Hepatocyte (in vitro differentiated cells): ENCODE results near the gene FAM32A.

ENCODE experiments used
- EZH2 ChIP-seq: fragments of 200-600 bp; sonication (generic); IDR thresholded peaks from 2 replicates; pipeline ENCODE4 v1.6.1; 2016; ENCODE audit warnings: antibody characterized with exemption, mild to moderate bottlenecking, borderline replicate concordance
- EZH2phosphoT487 ChIP-seq: fragments of 200-600 bp; sonication (generic); IDR thresholded peaks from one replicate; pipeline ENCODE4 v1.6.1; 2018; ENCODE audit warnings: antibody characterized with exemption, mild to moderate bottlenecking, low read depth, moderate library complexity; ENCODE audit not compliant: unreplicated experiment, severe bottlenecking
- TF ChIP-seq, protein P1 (sequence below): fragments of 200-600 bp; sonication (generic); IDR thresholded peaks from 2 replicates; pipeline ENCODE4 v1.5.1; 2016; ENCODE audit warnings: antibody characterized with exemption, mild to moderate bottlenecking; ENCODE audit not compliant: poor library complexity

DNA sequence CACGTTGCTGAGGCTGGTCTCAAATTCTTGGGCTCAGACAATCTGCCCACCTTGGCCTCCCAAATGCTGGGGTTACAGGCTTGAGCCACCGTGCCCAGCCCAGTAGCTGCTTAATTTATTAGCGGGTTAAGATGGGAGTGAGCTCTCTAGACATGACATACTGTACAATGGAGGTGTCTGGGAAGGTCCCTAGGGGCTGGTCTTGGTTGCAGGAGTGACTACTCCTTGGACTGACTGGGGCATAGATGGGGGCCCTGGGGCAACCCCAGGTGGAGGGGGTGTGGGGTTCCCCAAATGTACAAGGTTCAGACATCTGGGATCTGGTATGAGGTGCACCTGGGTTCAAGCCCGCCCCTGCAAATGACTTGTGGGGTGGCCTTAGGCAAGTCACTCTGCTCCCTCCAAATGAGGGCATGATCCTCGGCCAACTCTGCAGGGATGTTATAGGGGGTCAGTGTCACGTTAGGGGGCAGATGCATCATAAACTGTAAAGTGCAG, 24.7 kb upstream of the FAM32A start:
- TF ChIP-seq, protein P1, sequence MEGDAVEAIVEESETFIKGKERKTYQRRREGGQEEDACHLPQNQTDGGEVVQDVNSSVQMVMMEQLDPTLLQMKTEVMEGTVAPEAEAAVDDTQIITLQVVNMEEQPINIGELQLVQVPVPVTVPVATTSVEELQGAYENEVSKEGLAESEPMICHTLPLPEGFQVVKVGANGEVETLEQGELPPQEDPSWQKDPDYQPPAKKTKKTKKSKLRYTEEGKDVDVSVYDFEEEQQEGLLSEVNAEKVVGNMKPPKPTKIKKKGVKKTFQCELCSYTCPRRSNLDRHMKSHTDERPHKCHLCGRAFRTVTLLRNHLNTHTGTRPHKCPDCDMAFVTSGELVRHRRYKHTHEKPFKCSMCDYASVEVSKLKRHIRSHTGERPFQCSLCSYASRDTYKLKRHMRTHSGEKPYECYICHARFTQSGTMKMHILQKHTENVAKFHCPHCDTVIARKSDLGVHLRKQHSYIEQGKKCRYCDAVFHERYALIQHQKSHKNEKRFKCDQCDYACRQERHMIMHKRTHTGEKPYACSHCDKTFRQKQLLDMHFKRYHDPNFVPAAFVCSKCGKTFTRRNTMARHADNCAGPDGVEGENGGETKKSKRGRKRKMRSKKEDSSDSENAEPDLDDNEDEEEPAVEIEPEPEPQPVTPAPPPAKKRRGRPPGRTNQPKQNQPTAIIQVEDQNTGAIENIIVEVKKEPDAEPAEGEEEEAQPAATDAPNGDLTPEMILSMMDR = no peak
- TF ChIP-seq EZH2phosphoT487 (no peak), EZH2 (no peak)
